HCT116 (cell line): ENCODE results near the gene EFR3B. TPM values are rescaled to one million over a fixed set of nuclear protein-coding genes. Genes with fewer than 3 reads are reported as not detected.

Experiments
- ATAC-seq: fragments of 200-7000 bp; cut with Tn5 transposase; 2 replicates; pipeline ENCODE4 v1.9.1; 2020; ENCODE audit warnings: mild to moderate bottlenecking, moderate library complexity
- BruUV-seq: library from RNA; stranded (reverse); fragments of 400-500 nt; replicated peaks from 2 replicates; lab custom pipeline; 2021; lab: Mats Ljungman, UMichigan
- CTCF ChIA-PET: fragments of 300-600 bp; sonication (Branson Sonifier 250); formaldehyde crosslinking; loops from one replicate; lab custom pipeline; 2021; ENCODE audit warnings: antibody characterized with exemption; lab: Charles Lee
- POLR2A ChIA-PET: fragments of 300-600, 350-600 bp; sonication (Branson Sonifier 250); formaldehyde crosslinking; loops from one replicate; lab custom pipeline; 2021; ENCODE audit warnings: antibody characterized with exemption; lab: Charles Lee
- RAD21 ChIA-PET, 2 experiments: fragments of 300-600 bp; sonication (Branson Sonifier 250); formaldehyde crosslinking; loops; one replicate each; lab custom pipeline; 2023; ENCODE audit warnings: low total read pairs in 2 of 2; ENCODE audit not compliant: uncharacterized antibody in 2 of 2, unreplicated experiment in 2 of 2, low non-redundant PET in 1 of 2; lab: Charles Lee
- DNase-seq: peaks from one replicate; pipeline ENCODE4 v3.0.0-alpha.2; 2010; ENCODE audit warnings: low read depth, low spot score
- H2AFZ ChIP-seq: fragments of 200-600 bp; shearing (Covaris generic), sonication (generic); 2 replicates; pipeline ENCODE4 v1.6.1; 2017; ENCODE audit warnings: low read depth, mixed run types, mixed read lengths, antibody characterized with exemption, low read length; ENCODE audit not compliant: poor library complexity, severe bottlenecking
- H3K27ac ChIP-seq: 2 replicates; pipeline ENCODE4 v1.5.1; 2012; ENCODE audit warnings: low read depth, low read length
- H3K27me3 ChIP-seq: fragments of 200-600 bp; sonication (generic); 2 replicates; pipeline ENCODE4 v1.6.1; 2016; ENCODE audit warnings: mixed run types, low read length, mixed read lengths; ENCODE audit not compliant: insufficient read depth
- H3K36me3 ChIP-seq, 2 experiments: fragments of 200-500 bp in 1 of 2; fragments of 200-600 bp in 1 of 2; sonication (Bioruptor generic) in 1 of 2; sonication (generic) in 1 of 2; 2 replicates each; pipeline versions ENCODE4 v1.5.1 to v1.6.1; 2014 to 2016; ENCODE audit warnings: low read length in 2 of 2, inconsistent platforms in 1 of 2, mixed read lengths in 1 of 2, mixed run types in 1 of 2; ENCODE audit not compliant: insufficient read depth in 2 of 2, control insufficient read depth in 1 of 2
- H3K4me1 ChIP-seq, 2 experiments: fragments of 200-600 bp in 1 of 2; sonication (generic) in 1 of 2; 2 replicates each; pipeline versions ENCODE4 v1.5.1 to v1.6.1; 2012 to 2017; ENCODE audit warnings: low read length in 2 of 2, inconsistent platforms in 1 of 2, mild to moderate bottlenecking in 1 of 2, mixed read lengths in 1 of 2, mixed run types in 1 of 2, moderate library complexity in 1 of 2; ENCODE audit not compliant: insufficient read depth in 2 of 2, control insufficient read depth in 1 of 2
- H3K4me2 ChIP-seq: fragments of 200-600 bp; sonication (generic); 2 replicates; pipeline ENCODE4 v1.6.1; 2017; ENCODE audit warnings: mixed run types, low read length, mixed read lengths
- H3K4me3 ChIP-seq, 2 experiments: fragments of 200-600 bp in 1 of 2; sonication (generic) in 1 of 2; replicated peaks in 1 of 2; 2 replicates each; pipeline ENCODE4 v1.5.1; 2011 to 2016; ENCODE audit warnings: low read length in 2 of 2, control low read depth in 1 of 2, low read depth in 1 of 2, mild to moderate bottlenecking in 1 of 2, mixed read lengths in 1 of 2, mixed run types in 1 of 2
- H3K79me2 ChIP-seq: fragments of 200-600 bp; sonication (generic); 2 replicates; pipeline ENCODE4 v1.6.1; 2017; ENCODE audit warnings: mild to moderate bottlenecking, mixed run types, low read length, moderate library complexity, mixed read lengths; ENCODE audit not compliant: insufficient read depth
- H3K9ac ChIP-seq: fragments of 200-600 bp; sonication (generic); 2 replicates; pipeline ENCODE4 v1.6.1; 2016; ENCODE audit warnings: low read length, mixed read lengths
- H3K9me2 ChIP-seq: fragments of 200-600 bp; sonication (generic), shearing (Covaris generic); 2 replicates; pipeline ENCODE4 v1.6.1; 2017; ENCODE audit warnings: mixed run types, mild to moderate bottlenecking, moderate library complexity; ENCODE audit not compliant: insufficient read depth
- H3K9me3 ChIP-seq, 2 experiments: fragments of 200-500 bp in 1 of 2; fragments of 200-600 bp in 1 of 2; sonication (Bioruptor generic) in 1 of 2; sonication (generic) in 1 of 2; 2 replicates each; pipeline ENCODE4 v1.6.1; 2014 to 2017; ENCODE audit warnings: low read length in 2 of 2, mixed read lengths in 2 of 2, inconsistent platforms in 1 of 2, low read depth in 1 of 2, mild to moderate bottlenecking in 1 of 2, mixed run types in 1 of 2, moderate library complexity in 1 of 2; ENCODE audit not compliant: control insufficient read depth in 1 of 2, insufficient read depth in 1 of 2
- H4K20me1 ChIP-seq: fragments of 200-600 bp; sonication (generic), shearing (Covaris generic); 2 replicates; pipeline ENCODE4 v1.6.1; 2017; ENCODE audit warnings: mixed run types, mild to moderate bottlenecking, moderate library complexity; ENCODE audit not compliant: insufficient read depth
- ATF3 ChIP-seq: IDR thresholded peaks from 2 replicates; pipeline ENCODE4 v1.6.1; 2012
- CBX3 ChIP-seq: IDR thresholded peaks from 2 replicates; pipeline ENCODE4 v1.6.1; 2012; ENCODE audit warnings: low read depth
- CEBPB ChIP-seq: IDR thresholded peaks from 2 replicates; pipeline ENCODE4 v1.6.1; 2012; ENCODE audit warnings: low read depth
- CTCF ChIP-seq, 3 experiments: fragments of 200-600 bp in 1 of 3; sonication (generic) in 1 of 3; IDR thresholded peaks in 2 of 3; conservative IDR thresholded peaks in 1 of 3; 2 replicates each; pipeline ENCODE4 v1.5.1; 2012 to 2017; ENCODE audit warnings: low read depth in 2 of 3, low read length in 2 of 3, antibody characterized with exemption in 1 of 3, borderline replicate concordance in 1 of 3, control low read depth in 1 of 3, mild to moderate bottlenecking in 1 of 3, mixed read lengths in 1 of 3, mixed run types in 1 of 3, moderate library complexity in 1 of 3; ENCODE audit not compliant: insufficient read depth in 1 of 3
- EGR1 ChIP-seq: IDR thresholded peaks from 2 replicates; pipeline ENCODE4 v1.6.1; 2012; ENCODE audit warnings: low read depth
- EZH2 ChIP-seq: fragments of 200-600 bp; sonication (generic); IDR thresholded peaks from 2 replicates; pipeline ENCODE4 v1.6.1; 2017; ENCODE audit warnings: antibody characterized with exemption, mixed run types
- EZH2phosphoT487 ChIP-seq: fragments of 200-600 bp; IDR thresholded peaks from 2 replicates; pipeline ENCODE4 v1.6.1; 2018; ENCODE audit warnings: antibody characterized with exemption, borderline replicate concordance
- FOSL1 ChIP-seq: IDR thresholded peaks from 2 replicates; pipeline ENCODE4 v1.6.1; 2012; ENCODE audit warnings: low read depth
- JUND ChIP-seq: IDR thresholded peaks from 2 replicates; pipeline ENCODE4 v1.6.1; 2012
- POLR2A ChIP-seq: IDR thresholded peaks from 2 replicates; pipeline ENCODE4 v1.7.0; 2011; ENCODE audit warnings: borderline replicate concordance; ENCODE audit not compliant: insufficient read depth, insufficient read length; ENCODE audit errors: extremely low read depth
- POLR2AphosphoS5 ChIP-seq: IDR thresholded peaks from 2 replicates; pipeline ENCODE4 v1.6.1; 2011; ENCODE audit warnings: mild to moderate bottlenecking, low read depth, low read length, moderate library complexity
- RAD21 ChIP-seq: IDR thresholded peaks from 2 replicates; pipeline ENCODE4 v1.6.1; 2012; ENCODE audit warnings: low read depth, mild to moderate bottlenecking
- SP1 ChIP-seq: IDR thresholded peaks from 2 replicates; pipeline ENCODE4 v1.6.1; 2012; ENCODE audit warnings: low read depth
- SRF ChIP-seq: IDR thresholded peaks from 2 replicates; pipeline ENCODE4 v1.6.1; 2012; ENCODE audit warnings: low read depth
- YY1 ChIP-seq: IDR thresholded peaks from 2 replicates; pipeline ENCODE4 v1.6.1; 2011; ENCODE audit warnings: low read length, low read depth, moderate library complexity, mild to moderate bottlenecking; ENCODE audit not compliant: insufficient replicate concordance; ENCODE audit errors: extremely low read depth
- intact Hi-C: fragments of 100-400 bp; cut with micrococcal nuclease; formaldehyde crosslinking; loops from 2 replicates; pipeline ENCODE4 v1.10.0; 2022
- total RNA-seq: library from RNA; stranded (reverse); gene quantifications from one replicate; pipeline ENCODE4 v1.2.1, GENCODE V29; 2021; ENCODE audit not compliant: unreplicated experiment

The EFR3B gene
- total RNA-seq, 1 experiment from 2014 or later: 0.96 TPM

- H4K20me1 ChIP-seq: no peaks in the 10 kb centered on the region
- no peaks in the 10 kb centered on the region for H3K36me3 ChIP-seq
- no peak overlapping the region for H3K27ac ChIP-seq
- H3K4me3 ChIP-seq: no peak overlapping the region
- no peaks in the 10 kb centered on the region for H3K27me3 ChIP-seq
- no peaks in the 10 kb centered on the region for H3K9me3 ChIP-seq
- BruUV-seq: no TSS peak
- H2AFZ ChIP-seq: no peak overlapping the region
- TF ChIP-seq POLR2AphosphoS5 (no peak), SRF (no peak), FOSL1 (no peak)
- no peak overlapping the region for H3K4me2 ChIP-seq
- POLR2A ChIA-PET: no interaction called here
- no peaks in the 10 kb centered on the region for H3K9me2 ChIP-seq
- intact Hi-C loops: loop anchor here (10.0 kb wide), 1 partner anchor 360 kb away; no protein-coding TSS in a partner anchor
- H3K9ac ChIP-seq: no peak overlapping the region
- ATAC-seq (no peak), DNase-seq (no peak)
- RAD21 ChIA-PET: no interaction called here
- H3K4me1 ChIP-seq: peaks cover 0 to 6% of the 10 kb centered on the region in 2 experiments; a peak in 1 of 4 replicates
- CTCF ChIA-PET: interaction anchor here (1.5 kb wide), 1 partner anchor 198 kb away, joined by 5 read pairs; no protein-coding TSS in a partner anchor
- H3K79me2 ChIP-seq: no peaks in the 10 kb centered on the region
Measured at GRCh38 chr2:25164561-25164960, 122.7 kb downstream of the EFR3B start.

- POLR2A ChIA-PET: interaction anchor here (1.0 to 1.2 kb wide), 2 partner anchors 63 to 191 kb away, joined by 4 to 6 read pairs; no protein-coding TSS in a partner anchor
- BruUV-seq: no TSS peak
- Histone ChIP-seq H3K4me1 (peaks cover 0 to 6% of the 10 kb centered on the region in 2 experiments; a peak in 1 of 4 replicates), H3K27ac (no peak overlapping the region), H3K9ac (no peak overlapping the region), H3K79me2 (no peaks in the 10 kb centered on the region), H3K36me3 (no peaks in the 10 kb centered on the region), H3K27me3 (no peaks in the 10 kb centered on the region), H4K20me1 (no peaks in the 10 kb centered on the region), H3K9me2 (no peaks in the 10 kb centered on the region), H2AFZ (peak overlapping the region; percentile 28), H3K4me2 (peak overlapping the region; percentile 7; the same call in 1 of the 2 replicates), H3K9me3 (no peaks in the 10 kb centered on the region), H3K4me3 (no peak overlapping the region)
- CTCF ChIA-PET: interaction anchor here (0.6 to 2.4 kb wide), 9 partner anchors 8 to 498 kb away, joined by 3 to 22 read pairs (median 5); no protein-coding TSS in a partner anchor
- intact Hi-C loops: loop anchor here (1.0 to 10.0 kb wide), 3 partner anchors 30 to 359 kb away; no protein-coding TSS in a partner anchor
- DNase-seq (peak; percentile 35), ATAC-seq (peak; percentile 100)
- RAD21 ChIA-PET: interaction anchor here (0.8 to 1.1 kb wide), 4 partner anchors 30 to 191 kb away, joined by 3 to 6 read pairs (median 4); no protein-coding TSS in a partner anchor
- TF ChIP-seq YY1 (peak; percentile 66), EZH2 (no peak), RAD21 (peak; percentile 90), POLR2A (no peak), SRF (no peak), CBX3 (no peak), POLR2AphosphoS5 (no peak), EGR1 (no peak), SP1 (no peak), FOSL1 (no peak), JUND (no peak), ATF3 (no peak), EZH2phosphoT487 (no peak), CEBPB (no peak), CTCF (IDR thresholded peaks at IDR 0.05 in 2 of 3, conservative IDR thresholded peaks at IDR 0.05 in 1 of 3; ENCODE audit: borderline replicate concordance in 1 of 3, insufficient read depth in 1 of 3, low read depth in 2 of 3, low read length in 2 of 3) (peak; percentile 61 to 75 (median 70))
Measured at GRCh38 chr2:25165992-25166875, 124.4 kb downstream of the EFR3B start.
